OCI-LY3 (cell line): ENCODE results near the gene DCUN1D3.

Experiments
- H2AFZ ChIP-seq: fragments of 200-600, 300-600 bp; shearing (Covaris generic); 2 replicates; pipeline ENCODE4 v1.6.0; 2014; ENCODE audit warnings: antibody characterized with exemption, low read depth, low read length
- H3K27ac ChIP-seq: fragments of 200-600, 300-600 bp; sonication (generic); 2 replicates; pipeline ENCODE4 v1.5.1; 2014; ENCODE audit warnings: mild to moderate bottlenecking, low read length, moderate library complexity, mixed read lengths
- H3K27me3 ChIP-seq: fragments of 200-600, 300-600 bp; sonication (generic); 2 replicates; pipeline ENCODE4 v1.6.1; 2014; ENCODE audit warnings: low read depth, low read length, mixed read lengths
- H3K36me3 ChIP-seq: fragments of 200-600, 300-600 bp; sonication (generic); replicated peaks from 2 replicates; pipeline ENCODE3; 2014; ENCODE audit warnings: low read depth, low read length, mixed read lengths
- H3K4me1 ChIP-seq: fragments of 300-600, 200-600 bp; sonication (generic); 2 replicates; pipeline ENCODE4 v1.6.1; 2014; ENCODE audit warnings: low read length, mixed read lengths
- H3K4me2 ChIP-seq: fragments of 200-600, 300-600 bp; sonication (generic); 2 replicates; pipeline ENCODE4 v1.6.1; 2014; ENCODE audit warnings: low read length, mixed read lengths
- H3K4me3 ChIP-seq: fragments of 300-600, 200-600 bp; sonication (generic); 2 replicates; pipeline ENCODE4 v1.5.1; 2014; ENCODE audit warnings: antibody characterized with exemption, mild to moderate bottlenecking, low read length, moderate library complexity
- H3K79me2 ChIP-seq: fragments of 300-600, 200-600 bp; shearing (Covaris generic); 2 replicates; pipeline ENCODE4 v1.6.1; 2014; ENCODE audit warnings: mild to moderate bottlenecking, low read length, mixed read lengths
- H3K9ac ChIP-seq: fragments of 300-600, 200-600 bp; shearing (Covaris generic); 2 replicates; pipeline ENCODE4 v1.6.0; 2014; ENCODE audit warnings: mild to moderate bottlenecking, low read length, moderate library complexity
- H3K9me3 ChIP-seq: fragments of 200-600, 300-600 bp; shearing (Covaris generic); 2 replicates; pipeline ENCODE4 v1.6.1; 2014; ENCODE audit warnings: low read length, mixed read lengths; ENCODE audit not compliant: insufficient read depth
- H4K20me1 ChIP-seq: fragments of 200-600, 300-600 bp; sonication (generic); 2 replicates; pipeline ENCODE4 v1.6.1; 2016; ENCODE audit warnings: low read length, mixed read lengths; ENCODE audit not compliant: insufficient read depth
- EZH2phosphoT487 ChIP-seq: fragments of 200-600 bp; shearing (Covaris generic); IDR thresholded peaks from 2 replicates; pipeline ENCODE4 v1.6.1; 2018; ENCODE audit warnings: antibody characterized with exemption, mixed run types, low read depth
- TF ChIP-seq, protein P1 (sequence below): fragments of 200-600, 300-600 bp; sonication (generic); IDR thresholded peaks from 2 replicates; pipeline ENCODE4 v1.5.1; 2014; ENCODE audit warnings: antibody characterized with exemption, low read length, low read depth

Gene DCUN1D3

DNA sequence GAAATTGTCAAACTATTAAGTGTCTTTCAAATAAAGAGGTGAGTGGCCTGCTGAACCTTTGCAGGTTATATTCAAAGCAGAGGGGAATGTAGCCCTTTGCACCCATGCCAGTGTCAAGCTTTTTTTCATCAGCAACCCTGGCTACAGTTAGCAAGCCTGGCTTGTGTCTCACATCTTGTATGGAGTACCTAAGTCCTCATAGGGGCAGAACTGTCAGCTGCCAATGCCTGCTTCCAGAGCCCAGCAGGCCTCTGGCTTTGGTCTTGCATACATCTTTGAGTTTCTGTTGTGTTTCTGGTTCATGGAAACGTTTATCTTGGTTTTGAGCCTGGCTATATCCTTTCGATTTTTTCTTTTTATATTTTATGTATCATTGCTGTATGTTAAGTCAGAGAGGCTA lies 67.1 kb downstream of the DCUN1D3 start:
- TF ChIP-seq, protein P1, sequence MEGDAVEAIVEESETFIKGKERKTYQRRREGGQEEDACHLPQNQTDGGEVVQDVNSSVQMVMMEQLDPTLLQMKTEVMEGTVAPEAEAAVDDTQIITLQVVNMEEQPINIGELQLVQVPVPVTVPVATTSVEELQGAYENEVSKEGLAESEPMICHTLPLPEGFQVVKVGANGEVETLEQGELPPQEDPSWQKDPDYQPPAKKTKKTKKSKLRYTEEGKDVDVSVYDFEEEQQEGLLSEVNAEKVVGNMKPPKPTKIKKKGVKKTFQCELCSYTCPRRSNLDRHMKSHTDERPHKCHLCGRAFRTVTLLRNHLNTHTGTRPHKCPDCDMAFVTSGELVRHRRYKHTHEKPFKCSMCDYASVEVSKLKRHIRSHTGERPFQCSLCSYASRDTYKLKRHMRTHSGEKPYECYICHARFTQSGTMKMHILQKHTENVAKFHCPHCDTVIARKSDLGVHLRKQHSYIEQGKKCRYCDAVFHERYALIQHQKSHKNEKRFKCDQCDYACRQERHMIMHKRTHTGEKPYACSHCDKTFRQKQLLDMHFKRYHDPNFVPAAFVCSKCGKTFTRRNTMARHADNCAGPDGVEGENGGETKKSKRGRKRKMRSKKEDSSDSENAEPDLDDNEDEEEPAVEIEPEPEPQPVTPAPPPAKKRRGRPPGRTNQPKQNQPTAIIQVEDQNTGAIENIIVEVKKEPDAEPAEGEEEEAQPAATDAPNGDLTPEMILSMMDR = no peak
- no peak for TF ChIP-seq EZH2phosphoT487
- no peaks in the 10 kb centered on the region for H3K4me1 ChIP-seq

DNA sequence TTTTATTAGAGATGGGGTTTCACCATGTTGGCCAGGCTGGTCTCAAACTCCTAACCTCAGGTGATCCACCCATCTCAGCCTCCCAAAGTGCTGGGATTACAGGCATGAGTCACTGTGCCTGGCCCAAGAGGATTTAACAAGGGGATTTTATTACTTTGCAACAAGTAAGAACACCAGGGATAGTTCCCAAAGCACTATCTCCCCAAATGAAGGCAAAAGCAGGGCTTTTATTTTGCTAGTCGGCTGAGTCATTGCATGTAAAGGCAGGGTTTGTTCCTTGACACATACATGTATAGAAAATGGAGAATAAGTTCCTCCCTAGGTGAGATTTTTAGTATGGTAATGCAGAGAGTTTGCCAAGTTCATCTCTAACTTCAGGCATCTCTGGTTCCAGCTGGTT lies 69.8 kb downstream of the DCUN1D3 start:
- H3K4me2 ChIP-seq = no peak overlapping the region
- no peak overlapping the region for H2AFZ ChIP-seq
- H3K9ac ChIP-seq = no peak overlapping the region
- H3K27me3 ChIP-seq = no peaks in the 10 kb centered on the region
- H3K27ac ChIP-seq = no peak overlapping the region
- no peak overlapping the region for H3K4me3 ChIP-seq
- H3K4me1 ChIP-seq = no peaks in the 10 kb centered on the region
- H3K79me2 ChIP-seq = no peaks in the 10 kb centered on the region
- no peaks in the 10 kb centered on the region for H3K9me3 ChIP-seq
- H3K36me3 ChIP-seq = peaks cover 36% of the 10 kb centered on the region
- TF ChIP-seq, protein P1 = no peak
- TF ChIP-seq EZH2phosphoT487 = no peak
- no peaks in the 10 kb centered on the region for H4K20me1 ChIP-seq

More for the DNA sequence above, 67.1 kb downstream of the DCUN1D3 start:
- no peaks in the 10 kb centered on the region for H4K20me1 ChIP-seq
- H3K27ac ChIP-seq = no peak overlapping the region
- peaks cover 39% of the 10 kb centered on the region for H3K36me3 ChIP-seq
- no peak overlapping the region for H3K4me2 ChIP-seq
- H3K27me3 ChIP-seq = no peaks in the 10 kb centered on the region
- no peak overlapping the region for H3K9ac ChIP-seq
- no peak overlapping the region for H3K4me3 ChIP-seq
- H3K9me3 ChIP-seq = 0 out of 2 replicates have a peak, but pooled peaks cover 3% of the 10 kb centered on the region
- no peak overlapping the region for H2AFZ ChIP-seq
- H3K79me2 ChIP-seq = no peaks in the 10 kb centered on the region

DNA sequence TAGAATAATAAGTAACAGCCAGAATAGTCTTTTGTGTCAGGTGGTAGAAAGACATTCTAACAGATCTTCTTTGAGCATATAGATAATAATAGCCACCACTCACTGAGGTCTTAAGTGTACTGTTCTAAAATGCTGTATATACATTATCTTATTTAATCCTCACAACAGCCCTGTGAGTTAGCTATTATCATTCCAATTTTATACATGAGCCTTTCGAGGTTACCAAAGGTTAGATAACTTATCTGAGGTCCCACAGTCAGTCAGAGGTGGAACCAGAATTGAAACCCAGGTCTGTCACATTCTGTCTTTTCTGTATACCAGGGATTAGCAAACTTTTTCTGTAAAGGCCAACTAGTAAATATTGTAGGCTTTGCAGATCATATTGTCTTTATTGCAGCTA lies 70.6 kb downstream of the DCUN1D3 start:
- no peak overlapping the region for H2AFZ ChIP-seq
- H3K27me3 ChIP-seq = no peaks in the 10 kb centered on the region
- TF ChIP-seq, protein P1 = no peak
- TF ChIP-seq EZH2phosphoT487 = no peak
- no peak overlapping the region for H3K9ac ChIP-seq
- peaks cover 28% of the 10 kb centered on the region for H3K36me3 ChIP-seq
- H3K79me2 ChIP-seq = no peaks in the 10 kb centered on the region
- H3K4me2 ChIP-seq = no peak overlapping the region
- H4K20me1 ChIP-seq = no peaks in the 10 kb centered on the region
- H3K4me3 ChIP-seq = no peak overlapping the region
- H3K4me1 ChIP-seq = no peaks in the 10 kb centered on the region
- H3K27ac ChIP-seq = no peak overlapping the region
- H3K9me3 ChIP-seq = no peaks in the 10 kb centered on the region

DNA sequence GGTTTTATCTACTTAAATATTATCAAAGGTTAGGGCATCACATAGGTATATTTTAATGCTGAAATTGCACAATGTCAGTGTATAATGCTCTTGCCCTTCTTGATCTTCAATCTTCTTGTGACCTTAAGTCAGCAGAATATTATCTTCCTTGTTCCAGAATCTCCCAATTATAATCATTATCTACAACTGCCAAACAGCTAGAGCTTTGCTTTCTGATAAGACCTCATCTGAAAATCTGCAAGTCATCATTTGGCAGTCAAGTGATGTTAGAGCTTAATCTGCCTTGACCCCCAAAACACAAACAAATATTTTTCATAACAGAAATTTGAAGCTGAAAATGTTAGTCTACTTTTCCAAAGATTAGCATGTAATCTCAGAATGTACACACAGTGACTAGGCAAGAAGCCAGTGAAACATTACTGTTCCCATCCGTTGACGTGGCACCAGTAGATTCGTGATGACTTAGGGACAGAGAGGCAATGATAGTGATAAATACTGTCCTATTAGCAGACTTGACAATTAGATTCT lies 74.1 kb downstream of the DCUN1D3 start:
- Histone ChIP-seq H3K4me3 (no peak overlapping the region), H3K27me3 (no peaks in the 10 kb centered on the region), H3K4me2 (no peak overlapping the region), H3K36me3 (peaks cover 24% of the 10 kb centered on the region), H3K9ac (no peak overlapping the region), H4K20me1 (no peaks in the 10 kb centered on the region), H3K9me3 (no peaks in the 10 kb centered on the region), H2AFZ (no peak overlapping the region), H3K79me2 (no peaks in the 10 kb centered on the region), H3K4me1 (peaks cover 16% of the 10 kb centered on the region), H3K27ac (no peak overlapping the region)
- TF ChIP-seq, protein P1 = no peak
- TF ChIP-seq EZH2phosphoT487 = no peak
